ENCODE data around the gene TUFT1.
"Not testable (repeated sequence)": the region's sequence is repeated elsewhere in the genome, so short reads cannot be mapped to it uniquely, and the experiment has no call there.

TUFT1 gene

GRCh38 chr1:151512801-151513625 lies 27.1 kb upstream of the TUFT1 start:
- DNase-seq (ENCODE audit: low spot score): no peak

DNA sequence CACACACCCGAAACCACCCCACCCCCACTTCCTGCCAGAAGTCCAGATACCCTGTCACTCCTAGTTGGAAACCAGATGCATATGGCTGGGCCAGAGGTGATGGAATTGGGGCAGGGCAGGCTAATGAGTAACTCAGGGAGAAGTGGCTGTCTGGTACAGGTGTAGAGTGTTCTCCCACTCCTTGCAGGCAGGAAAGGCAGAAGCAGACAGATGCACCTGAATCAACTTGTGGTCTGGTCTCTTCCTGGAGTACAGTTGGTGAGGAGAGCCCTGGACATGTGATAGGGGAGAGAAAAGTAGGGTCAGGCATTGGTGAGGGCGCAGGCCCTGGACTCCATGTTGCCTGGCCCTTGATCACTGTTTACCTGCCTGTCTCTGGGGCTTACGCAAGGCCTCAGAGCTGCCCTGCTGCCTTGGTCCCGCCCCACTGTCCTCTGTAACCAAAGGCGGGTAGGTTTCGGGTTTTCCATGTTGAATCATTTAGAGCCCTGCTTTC lies 26.4 kb upstream of the TUFT1 start:
- peak; percentile 58 for DNase-seq (ENCODE audit: low spot score)

- DNase-seq (ENCODE audit: low spot score): peak; percentile 29
Measured at GRCh38 chr1:151514366-151514765, 25.7 kb upstream of the TUFT1 start.

DNA sequence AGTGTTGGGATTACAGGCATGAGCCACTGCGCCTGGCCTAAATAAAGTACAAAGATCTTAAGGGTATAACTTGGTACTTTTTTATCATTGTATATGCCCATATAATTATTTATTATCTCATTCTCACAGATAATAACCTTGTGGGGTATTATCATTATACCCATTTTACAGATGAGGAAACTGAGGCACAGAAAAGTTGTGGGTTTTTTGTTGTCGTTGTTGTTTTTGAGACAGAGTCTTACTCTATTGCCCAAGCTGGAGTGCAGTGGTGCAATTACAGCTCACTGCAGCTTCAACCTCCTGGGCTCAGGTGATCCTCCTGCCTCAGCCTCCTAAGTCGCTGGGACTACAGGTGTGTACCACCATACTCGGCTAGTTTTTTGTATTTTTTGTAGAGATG lies 24.8 kb upstream of the TUFT1 start:
- no peak for DNase-seq (ENCODE audit: low spot score)

DNA sequence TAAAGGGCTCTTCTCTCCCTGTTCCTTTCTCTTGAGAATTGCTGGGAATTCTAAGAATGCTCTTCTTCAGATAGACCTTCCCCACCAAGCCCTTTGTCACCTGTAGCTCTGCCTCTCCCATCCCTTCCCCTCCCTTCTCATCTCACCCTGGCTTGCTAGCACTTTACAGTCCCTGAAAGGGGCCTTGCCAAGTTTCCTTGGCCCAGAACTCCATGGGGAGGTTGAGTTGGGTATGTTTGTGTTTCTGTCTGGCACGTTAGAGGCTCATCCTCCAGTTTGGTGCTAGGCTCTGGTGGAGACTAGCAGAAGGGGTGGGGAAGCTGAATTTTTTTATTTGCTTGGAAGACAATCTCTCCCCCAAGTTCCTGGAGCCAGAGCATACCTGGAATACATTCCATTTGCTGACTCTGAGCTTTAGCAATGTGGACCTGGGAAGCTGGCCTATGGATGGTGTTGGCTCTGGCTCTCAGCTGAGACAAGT lies 24.0 kb upstream of the TUFT1 start:
- no peak for DNase-seq (ENCODE audit: low spot score)

DNA sequence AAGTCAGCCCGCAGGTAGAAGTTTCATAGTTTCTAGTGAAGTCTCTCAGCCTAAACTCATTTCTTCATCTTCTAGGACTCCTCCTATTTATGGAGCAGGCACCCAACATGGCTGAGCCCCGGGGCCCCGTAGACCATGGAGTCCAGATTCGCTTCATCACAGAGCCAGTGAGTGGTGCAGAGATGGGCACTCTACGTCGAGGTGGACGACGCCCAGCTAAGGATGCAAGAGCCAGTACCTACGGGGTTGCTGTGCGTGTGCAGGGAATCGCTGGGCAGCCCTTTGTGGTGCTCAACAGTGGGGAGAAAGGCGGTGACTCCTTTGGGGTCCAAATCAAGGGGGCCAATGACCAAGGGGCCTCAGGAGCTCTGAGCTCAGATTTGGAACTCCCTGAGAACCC lies 21.7 kb upstream of the TUFT1 start:
- no peak for DNase-seq (ENCODE audit: low spot score)

- DNase-seq (ENCODE audit: low spot score): no peak
Measured at GRCh38 chr1:151518936-151519335, 21.2 kb upstream of the TUFT1 start.

- DNase-seq (ENCODE audit: low spot score): no peak
Measured at GRCh38 chr1:151519667-151520066, 20.4 kb upstream of the TUFT1 start.

GRCh38 chr1:151520359-151520758 lies 19.8 kb upstream of the TUFT1 start:
- no peak for DNase-seq (ENCODE audit: low spot score)

GRCh38 chr1:151522427-151522826 lies 17.7 kb upstream of the TUFT1 start:
- not testable (repeated sequence) for DNase-seq (ENCODE audit: low spot score)

DNA sequence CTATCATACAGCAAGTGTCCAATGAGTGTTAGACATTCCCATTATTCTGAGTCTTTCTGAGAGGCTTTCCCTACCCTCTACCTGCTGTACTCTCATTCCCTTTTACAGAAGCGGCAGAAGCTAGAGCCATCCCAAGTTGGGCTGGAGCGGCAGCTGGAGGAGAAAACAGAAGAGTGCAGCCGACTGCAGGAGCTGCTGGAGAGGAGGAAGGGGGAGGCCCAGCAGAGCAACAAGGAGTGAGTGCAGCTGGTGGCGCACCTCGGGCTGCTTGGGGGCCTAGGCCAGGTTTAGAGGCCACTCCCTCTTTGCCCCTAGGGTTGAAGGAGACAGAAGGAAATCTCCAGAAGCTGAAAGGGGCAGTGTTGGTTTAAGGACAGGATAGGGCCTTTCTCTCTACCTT lies 16.8 kb upstream of the TUFT1 start:
- no peak for DNase-seq (ENCODE audit: low spot score)

DNA sequence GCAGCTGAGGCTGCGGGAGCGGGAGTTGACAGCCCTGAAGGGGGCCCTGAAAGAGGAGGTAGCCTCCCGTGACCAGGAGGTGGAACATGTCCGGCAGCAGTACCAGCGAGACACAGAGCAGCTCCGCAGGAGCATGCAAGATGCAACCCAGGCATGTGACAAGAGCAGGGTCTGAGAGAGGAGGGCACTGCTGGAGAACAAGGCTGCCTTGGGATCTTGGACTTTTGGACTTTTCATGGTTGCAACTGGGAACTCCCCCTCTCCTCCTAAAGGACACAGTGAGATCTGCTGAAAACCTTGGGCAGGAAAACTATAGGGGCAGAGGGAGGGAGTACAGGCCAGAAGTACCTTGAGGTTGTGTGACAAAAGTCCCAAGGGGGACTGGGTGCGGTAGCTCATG lies 15.4 kb upstream of the TUFT1 start:
- DNase-seq (ENCODE audit: low spot score): no peak

- DNase-seq (ENCODE audit: low spot score): no peak
Measured at GRCh38 chr1:151526735-151527525, 13.2 kb upstream of the TUFT1 start.

DNA sequence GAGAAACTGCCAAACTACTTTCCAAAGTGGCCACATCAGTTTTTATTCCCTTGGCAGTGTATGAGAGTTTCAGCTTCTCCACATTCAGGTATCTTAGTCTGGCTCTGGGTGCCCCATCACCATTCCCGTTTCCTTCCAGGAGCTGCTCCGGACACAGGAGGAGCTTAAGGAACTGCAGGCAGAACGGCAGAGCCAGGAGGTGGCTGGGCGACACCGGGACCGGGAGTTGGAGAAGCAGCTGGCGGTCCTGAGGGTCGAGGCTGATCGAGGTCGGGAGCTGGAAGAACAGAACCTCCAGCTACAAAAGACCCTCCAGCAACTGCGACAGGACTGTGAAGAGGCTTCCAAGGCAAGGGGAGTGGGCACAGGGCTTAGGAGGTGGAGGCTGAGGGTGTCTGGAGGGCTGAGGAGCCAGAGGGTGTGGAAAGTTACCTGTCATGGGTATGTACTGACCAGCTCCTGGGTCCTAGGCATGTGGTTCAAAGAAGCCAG lies 10.9 kb upstream of the TUFT1 start:
- no peak for DNase-seq (ENCODE audit: low spot score)

DNA sequence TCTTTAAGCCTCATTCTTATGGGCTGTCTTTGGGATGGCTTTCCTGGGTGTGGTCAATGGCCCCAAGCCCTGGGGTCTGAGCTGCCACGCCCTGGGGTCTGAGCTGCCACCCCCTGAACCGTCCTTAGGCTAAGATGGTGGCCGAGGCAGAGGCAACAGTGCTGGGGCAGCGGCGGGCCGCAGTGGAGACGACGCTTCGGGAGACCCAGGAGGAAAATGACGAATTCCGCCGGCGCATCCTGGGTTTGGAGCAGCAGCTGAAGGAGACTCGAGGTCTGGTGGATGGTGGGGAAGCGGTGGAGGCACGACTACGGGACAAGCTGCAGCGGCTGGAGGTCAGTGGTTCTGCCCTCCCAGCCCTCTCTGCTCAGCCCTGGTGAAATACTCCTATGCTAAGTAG lies 10.3 kb upstream of the TUFT1 start:
- no peak for DNase-seq (ENCODE audit: low spot score)

DNA sequence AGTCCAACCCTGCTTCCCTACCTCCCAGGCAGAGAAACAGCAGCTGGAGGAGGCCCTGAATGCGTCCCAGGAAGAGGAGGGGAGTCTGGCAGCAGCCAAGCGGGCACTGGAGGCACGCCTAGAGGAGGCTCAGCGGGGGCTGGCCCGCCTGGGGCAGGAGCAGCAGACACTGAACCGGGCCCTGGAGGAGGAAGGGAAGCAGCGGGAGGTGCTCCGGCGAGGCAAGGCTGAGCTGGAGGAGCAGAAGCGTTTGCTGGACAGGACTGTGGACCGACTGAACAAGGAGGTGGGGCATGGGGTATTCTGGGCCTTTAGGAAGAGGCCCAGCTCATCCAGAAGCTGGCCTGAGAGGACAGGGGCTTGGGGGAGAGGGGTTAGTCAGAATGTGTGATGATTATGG lies 9.6 kb upstream of the TUFT1 start:
- no peak for DNase-seq (ENCODE audit: low spot score)

DNA sequence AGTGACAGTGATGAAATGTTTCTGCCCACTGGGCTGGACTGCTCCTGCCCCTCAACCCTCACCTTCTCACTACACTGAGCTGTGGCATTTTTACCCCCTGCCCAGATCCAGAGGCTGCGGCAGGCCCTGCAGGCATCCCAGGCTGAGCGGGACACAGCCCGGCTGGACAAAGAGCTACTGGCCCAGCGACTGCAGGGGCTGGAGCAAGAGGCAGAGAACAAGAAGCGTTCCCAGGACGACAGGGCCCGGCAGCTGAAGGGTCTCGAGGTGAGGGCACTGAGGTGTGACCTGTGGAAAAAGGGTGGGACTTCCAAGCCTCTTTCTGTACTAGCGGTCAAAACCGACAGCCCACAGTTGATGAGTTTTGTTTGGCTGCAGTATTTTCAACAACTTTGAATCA lies 6.2 kb upstream of the TUFT1 start:
- DNase-seq (ENCODE audit: low spot score): no peak

DNA sequence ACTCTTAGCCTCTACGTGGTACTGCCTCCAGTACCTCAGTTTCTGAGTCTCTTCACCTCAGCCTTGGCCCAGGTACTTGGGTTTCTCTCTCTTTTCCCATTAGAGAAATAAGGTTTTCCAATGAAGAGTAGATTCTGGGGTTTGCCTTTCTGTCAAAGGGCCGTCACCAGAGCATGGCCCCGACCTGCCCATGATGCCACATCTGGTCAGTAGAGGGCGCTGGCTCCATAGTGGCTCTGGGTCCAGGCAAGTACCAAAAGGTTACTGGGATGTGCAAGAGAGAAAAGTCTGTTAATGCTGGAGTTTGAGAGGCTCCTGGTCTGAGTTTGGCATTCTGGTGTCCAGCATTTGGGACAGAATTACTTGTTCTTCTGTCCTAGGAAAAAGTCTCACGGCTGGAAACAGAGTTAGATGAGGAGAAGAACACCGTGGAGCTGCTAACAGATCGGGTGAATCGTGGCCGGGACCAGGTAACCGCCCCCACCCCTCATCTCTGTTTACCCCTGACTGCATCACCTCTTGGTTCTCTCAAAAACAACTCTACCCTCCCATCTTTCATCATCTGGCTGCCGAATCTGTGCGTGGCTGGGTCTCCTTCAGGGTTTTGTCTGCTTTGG lies 5.3 kb upstream of the TUFT1 start:
- DNase-seq (ENCODE audit: low spot score): peak; percentile 71

- no peak for DNase-seq (ENCODE audit: low spot score)
Measured at GRCh38 chr1:151535326-151536271, 4.5 kb upstream of the TUFT1 start.

DNA sequence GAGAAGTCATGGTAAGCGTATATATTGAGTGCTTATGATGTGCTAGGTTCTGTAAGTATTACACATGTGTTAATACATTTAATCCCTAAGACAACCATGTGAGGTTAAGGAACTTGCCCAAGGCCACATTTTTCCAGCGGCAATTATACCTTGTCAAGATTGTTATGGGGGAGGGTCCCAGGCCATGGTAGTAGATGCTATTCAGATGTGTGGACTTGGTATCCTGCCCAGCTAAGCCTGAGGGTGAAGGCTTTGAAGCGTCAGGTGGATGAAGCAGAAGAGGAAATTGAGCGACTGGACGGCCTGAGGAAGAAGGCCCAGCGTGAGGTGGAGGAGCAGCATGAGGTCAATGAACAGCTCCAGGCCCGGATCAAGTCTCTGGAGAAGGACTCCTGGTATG lies 3.6 kb upstream of the TUFT1 start:
- DNase-seq (ENCODE audit: low spot score): no peak

DNA sequence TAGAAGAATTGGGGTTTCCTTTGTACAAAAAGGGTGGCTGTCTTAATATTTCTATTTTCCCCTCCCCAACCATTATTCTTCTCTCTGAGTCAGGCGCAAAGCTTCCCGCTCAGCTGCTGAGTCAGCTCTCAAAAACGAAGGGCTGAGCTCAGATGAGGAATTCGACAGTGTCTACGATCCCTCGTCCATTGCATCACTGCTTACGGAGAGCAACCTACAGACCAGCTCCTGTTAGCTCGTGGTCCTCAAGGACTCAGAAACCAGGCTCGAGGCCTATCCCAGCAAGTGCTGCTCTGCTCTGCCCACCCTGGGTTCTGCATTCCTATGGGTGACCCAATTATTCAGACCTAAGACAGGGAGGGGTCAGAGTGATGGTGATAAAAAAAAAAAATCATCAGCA lies 3.0 kb upstream of the TUFT1 start:
- DNase-seq (ENCODE audit: low spot score): no peak
